ENCODE results near the gene STK32A.

DNA sequence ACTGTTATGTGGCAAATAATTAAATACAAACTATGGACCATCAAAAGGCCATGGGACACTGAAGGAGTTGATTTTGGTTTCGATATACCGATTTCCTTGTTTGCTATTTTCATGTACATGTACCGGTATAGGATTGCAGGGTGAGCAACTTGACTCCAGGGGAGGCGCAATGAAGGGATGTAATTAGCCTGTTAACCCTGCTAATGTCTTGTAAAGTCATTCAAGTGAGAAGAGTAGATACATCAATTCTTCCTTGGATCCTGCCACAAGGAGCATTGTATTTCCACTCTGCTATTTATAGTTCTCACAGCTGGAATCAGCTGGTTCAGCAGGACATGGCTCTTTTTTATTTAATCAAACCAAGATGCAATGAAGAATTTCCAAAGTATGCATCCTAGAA, 102.0 kb downstream of the STK32A start:
- TF ChIP-seq TAF1 (conservative IDR thresholded peaks at IDR 0.05) (no peak), RAD21 (IDR thresholded peaks at IDR 0.05) (no peak), HNF4G (IDR thresholded peaks at IDR 0.05) (no peak), SP1 (IDR thresholded peaks at IDR 0.05) (no peak), JUND (IDR thresholded peaks at IDR 0.05) (no peak), GABPA (IDR thresholded peaks at IDR 0.05 in 1 of 2, conservative IDR thresholded peaks at IDR 0.05 in 1 of 2) (no peak)
- TF ChIP-seq, protein P1, sequence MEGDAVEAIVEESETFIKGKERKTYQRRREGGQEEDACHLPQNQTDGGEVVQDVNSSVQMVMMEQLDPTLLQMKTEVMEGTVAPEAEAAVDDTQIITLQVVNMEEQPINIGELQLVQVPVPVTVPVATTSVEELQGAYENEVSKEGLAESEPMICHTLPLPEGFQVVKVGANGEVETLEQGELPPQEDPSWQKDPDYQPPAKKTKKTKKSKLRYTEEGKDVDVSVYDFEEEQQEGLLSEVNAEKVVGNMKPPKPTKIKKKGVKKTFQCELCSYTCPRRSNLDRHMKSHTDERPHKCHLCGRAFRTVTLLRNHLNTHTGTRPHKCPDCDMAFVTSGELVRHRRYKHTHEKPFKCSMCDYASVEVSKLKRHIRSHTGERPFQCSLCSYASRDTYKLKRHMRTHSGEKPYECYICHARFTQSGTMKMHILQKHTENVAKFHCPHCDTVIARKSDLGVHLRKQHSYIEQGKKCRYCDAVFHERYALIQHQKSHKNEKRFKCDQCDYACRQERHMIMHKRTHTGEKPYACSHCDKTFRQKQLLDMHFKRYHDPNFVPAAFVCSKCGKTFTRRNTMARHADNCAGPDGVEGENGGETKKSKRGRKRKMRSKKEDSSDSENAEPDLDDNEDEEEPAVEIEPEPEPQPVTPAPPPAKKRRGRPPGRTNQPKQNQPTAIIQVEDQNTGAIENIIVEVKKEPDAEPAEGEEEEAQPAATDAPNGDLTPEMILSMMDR (IDR thresholded peaks at IDR 0.05; ENCODE audit: low read depth, low read length, missing input control), result no peak
- TF ChIP-seq, protein P2, sequence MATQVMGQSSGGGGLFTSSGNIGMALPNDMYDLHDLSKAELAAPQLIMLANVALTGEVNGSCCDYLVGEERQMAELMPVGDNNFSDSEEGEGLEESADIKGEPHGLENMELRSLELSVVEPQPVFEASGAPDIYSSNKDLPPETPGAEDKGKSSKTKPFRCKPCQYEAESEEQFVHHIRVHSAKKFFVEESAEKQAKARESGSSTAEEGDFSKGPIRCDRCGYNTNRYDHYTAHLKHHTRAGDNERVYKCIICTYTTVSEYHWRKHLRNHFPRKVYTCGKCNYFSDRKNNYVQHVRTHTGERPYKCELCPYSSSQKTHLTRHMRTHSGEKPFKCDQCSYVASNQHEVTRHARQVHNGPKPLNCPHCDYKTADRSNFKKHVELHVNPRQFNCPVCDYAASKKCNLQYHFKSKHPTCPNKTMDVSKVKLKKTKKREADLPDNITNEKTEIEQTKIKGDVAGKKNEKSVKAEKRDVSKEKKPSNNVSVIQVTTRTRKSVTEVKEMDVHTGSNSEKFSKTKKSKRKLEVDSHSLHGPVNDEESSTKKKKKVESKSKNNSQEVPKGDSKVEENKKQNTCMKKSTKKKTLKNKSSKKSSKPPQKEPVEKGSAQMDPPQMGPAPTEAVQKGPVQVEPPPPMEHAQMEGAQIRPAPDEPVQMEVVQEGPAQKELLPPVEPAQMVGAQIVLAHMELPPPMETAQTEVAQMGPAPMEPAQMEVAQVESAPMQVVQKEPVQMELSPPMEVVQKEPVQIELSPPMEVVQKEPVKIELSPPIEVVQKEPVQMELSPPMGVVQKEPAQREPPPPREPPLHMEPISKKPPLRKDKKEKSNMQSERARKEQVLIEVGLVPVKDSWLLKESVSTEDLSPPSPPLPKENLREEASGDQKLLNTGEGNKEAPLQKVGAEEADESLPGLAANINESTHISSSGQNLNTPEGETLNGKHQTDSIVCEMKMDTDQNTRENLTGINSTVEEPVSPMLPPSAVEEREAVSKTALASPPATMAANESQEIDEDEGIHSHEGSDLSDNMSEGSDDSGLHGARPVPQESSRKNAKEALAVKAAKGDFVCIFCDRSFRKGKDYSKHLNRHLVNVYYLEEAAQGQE (IDR thresholded peaks at IDR 0.05), result no peak
- TF ChIP-seq, protein P3, sequence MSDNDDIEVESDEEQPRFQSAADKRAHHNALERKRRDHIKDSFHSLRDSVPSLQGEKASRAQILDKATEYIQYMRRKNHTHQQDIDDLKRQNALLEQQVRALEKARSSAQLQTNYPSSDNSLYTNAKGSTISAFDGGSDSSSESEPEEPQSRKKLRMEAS (IDR thresholded peaks at IDR 0.05), result no peak

Measured in liver (tissue), 3 donors.